Measurements from ENCODE around the gene CAPSL. TPM values are rescaled to one million over a fixed set of nuclear protein-coding genes. Genes with fewer than 3 reads are reported as not detected.

Gene CAPSL
- total and polyA plus RNA-seq, 2 of the 8 experiments (the other 6 are each of a cell fraction or from before 2014, with no cell fraction given), result not detected

DNA sequence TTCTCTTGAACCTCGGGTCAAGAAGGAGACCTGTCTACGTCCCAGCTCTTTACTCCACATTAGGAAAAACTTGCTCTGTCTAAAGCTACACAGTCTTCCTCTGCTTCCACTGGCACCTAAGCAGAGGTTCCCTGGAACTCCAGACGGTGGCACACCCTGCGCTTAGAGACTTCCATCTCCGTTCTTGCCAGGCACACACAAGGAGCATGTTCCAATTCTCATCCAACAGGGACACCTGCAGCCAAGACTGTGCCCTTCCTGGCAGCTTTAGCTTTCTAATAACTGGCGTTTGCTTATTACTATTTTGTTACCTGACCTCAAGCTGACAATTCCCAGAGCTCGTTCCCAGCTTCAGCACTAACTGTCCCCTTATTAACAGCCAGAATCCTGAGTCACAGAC, 16.0 kb downstream of the CAPSL start:
- Histone ChIP-seq H3K79me1 (ENCODE audit: low read depth, low read length) (no peaks in the 10 kb centered on the region), H3K23ac (ENCODE audit: insufficient read length) (no peak overlapping the region), H3K18ac (ENCODE audit: extremely low read depth, low read length) (no peak overlapping the region), H3K4me3 (ENCODE audit: extremely low read depth in 1 of 4, insufficient read depth in 2 of 4, low read depth in 3 of 4, low read length in 4 of 4) (no peak overlapping the region), H2BK120ac (replicated peaks; ENCODE audit: low read depth, low read length) (no peak overlapping the region), H3K4ac (replicated peaks; ENCODE audit: insufficient read length, low read depth, low read length) (no peak overlapping the region), H4K8ac (ENCODE audit: extremely low read depth, insufficient read depth, low read length) (no peak overlapping the region), H3K14ac (ENCODE audit: insufficient read length) (no peak overlapping the region), H3K4me1 (replicated peaks in 1 of 4; ENCODE audit: control insufficient read depth in 3 of 4, insufficient read depth in 4 of 4, low read length in 3 of 4) (no peaks in the 10 kb centered on the region), H2BK12ac (ENCODE audit: low read depth, low read length) (no peak overlapping the region), H2BK15ac (ENCODE audit: low read length) (no peak overlapping the region), H3K23me2 (ENCODE audit: low read depth, low read length) (no peaks in the 10 kb centered on the region), H2AFZ (ENCODE audit: low read length) (no peak overlapping the region), H3K27me3 (replicated peaks in 1 of 4; ENCODE audit: control insufficient read depth in 3 of 4, extremely low read depth in 1 of 4, insufficient read depth in 3 of 4, low read length in 3 of 4) (peaks cover 5 to 23% (median 16%) of the 10 kb centered on the region in 4 experiments), H2BK20ac (ENCODE audit: low read length) (no peak overlapping the region), H3K4me2 (ENCODE audit: insufficient read depth in 1 of 2, low read depth in 2 of 2, low read length in 2 of 2) (no peak overlapping the region), H4K5ac (ENCODE audit: insufficient read length, low read depth, low read length) (no peak overlapping the region), H4K91ac (replicated peaks; ENCODE audit: insufficient read length, low read length) (no peak overlapping the region), H3K56ac (replicated peaks; ENCODE audit: insufficient read length, low read depth, low read length) (no peak overlapping the region), H2AK5ac (ENCODE audit: low read depth, low read length) (no peak overlapping the region), H2BK5ac (ENCODE audit: low read depth, low read length) (no peak overlapping the region), H3K36me3 (ENCODE audit: control insufficient read depth in 2 of 4, insufficient read depth in 4 of 4, low read length in 3 of 4) (no peaks in the 10 kb centered on the region), H4K20me1 (replicated peaks in 1 of 2; ENCODE audit: control insufficient read depth in 1 of 2, insufficient read depth in 2 of 2, low read length in 2 of 2) (peaks cover 2 to 3% of the 10 kb centered on the region in 2 experiments), H3K27ac (ENCODE audit: low read depth, low read length) (no peak overlapping the region), H3K9me3 (ENCODE audit: insufficient read depth in 2 of 2, low read depth in 1 of 2, low read length in 1 of 2) (no peaks in the 10 kb centered on the region), H3K79me2 (ENCODE audit: control insufficient read depth in 1 of 2, insufficient read depth in 2 of 2, low read length in 2 of 2) (no peaks in the 10 kb centered on the region), H3K9ac (replicated peaks in 1 of 4; ENCODE audit: extremely low read depth in 1 of 4, low read depth in 3 of 4, low read length in 3 of 4) (no peak overlapping the region)
- 85% methylated on average over 7 of the region's 7 CpGs; no CpG with 5 or more reads in 1 of the 2 experiments for WGBS, 2 experiments (ENCODE audit: extremely low coverage in 1 of 2, insufficient coverage in 1 of 2, insufficient read length in 1 of 2, insufficient replicate concordance in 2 of 2, low coverage in 1 of 2, low lambda C conversion rate in 2 of 2, missing lambda C conversion rate in 1 of 2)
- FAIRE-seq (no peak), DNase-seq (ENCODE audit: low read depth in 1 of 2, low spot score in 2 of 2) (no peak)
- CTCF ChIA-PET (ENCODE audit: partially characterized antibody), result interaction anchor here (0.5 to 3.5 kb wide), 3 partner anchors 143 to 1319 kb away, joined by 3 to 18 read pairs (median 4); no protein-coding TSS in a partner anchor
- POLR2A ChIA-PET (ENCODE audit: partially characterized antibody), result no interaction called here
- TF ChIP-seq PHF8 (conservative IDR thresholded peaks at IDR 0.05; ENCODE audit: low read depth, low read length) (no peak), SUZ12 (IDR thresholded peaks at IDR 0.05; ENCODE audit: low read length) (no peak)
